ENCODE results near the gene ATP5F1B. TPM values are rescaled to one million over a fixed set of nuclear protein-coding genes. Genes with fewer than 3 reads are reported as not detected.

Gene ATP5F1B
- total and polyA plus RNA-seq, 9 of the 15 experiments (the other 6 are each of a cell fraction or from before 2014, with no cell fraction given): 908 to 3,125 (median 1,482) TPM

- TF ChIP-seq ARID3A (IDR thresholded peaks at IDR 0.05; ENCODE audit: borderline replicate concordance, low read depth, low read length): peak; percentile 98
- no peak; a peak in 1 of 4 replicates for TF ChIP-seq SIX5 (IDR thresholded peaks at IDR 0.05; ENCODE audit: borderline replicate concordance in 1 of 2, insufficient read depth in 1 of 2, low read depth in 1 of 2, low read length in 2 of 2)
- TF ChIP-seq ZBTB33 (CRISPR knock-in tag; IDR thresholded peaks at IDR 0.05): 0 out of 2 replicates have a peak, but pooled peaks have one; percentile 50
- TF ChIP-seq ZNF449 (CRISPR knock-in tag; IDR thresholded peaks at IDR 0.05): no peak
- peak; percentile 91 for TF ChIP-seq SMAD1 (IDR thresholded peaks at IDR 0.05; ENCODE audit: low read depth, low read length, partially characterized antibody)
- TF ChIP-seq CHD2 (IDR thresholded peaks at IDR 0.05; ENCODE audit: low read depth, low read length): peak; percentile 94
- TF ChIP-seq NKRF (IDR thresholded peaks at IDR 0.05; ENCODE audit: borderline replicate concordance): peak; percentile 64; the same call in 1 of the 2 replicates
- TF ChIP-seq GABPA (tag; conservative IDR thresholded peaks at IDR 0.05; ENCODE audit: low read depth): peak; percentile 95
- peak; percentile 42 for TF ChIP-seq NFIC (IDR thresholded peaks at IDR 0.05)
- no peak for TF ChIP-seq NFE2 (IDR thresholded peaks at IDR 0.05; ENCODE audit: low read depth)
- TF ChIP-seq RBBP5 (IDR thresholded peaks at IDR 0.05; ENCODE audit: borderline replicate concordance, insufficient read depth, low read length, poor library complexity, severe bottlenecking): peak; percentile 94
- 0 out of 2 replicates have a peak, but pooled peaks have one; percentile 22 for TF ChIP-seq SMAD3 (CRISPR knock-in tag; conservative IDR thresholded peaks at IDR 0.05)
- TF ChIP-seq NR2C1 (IDR thresholded peaks at IDR 0.05): peak; percentile 71; the same call in 1 of the 2 replicates
- TF ChIP-seq NR2C1 (tag; IDR thresholded peaks at IDR 0.05): peak; percentile 25; the same call in 1 of the 2 replicates
Observed at GRCh38 chr12:56645717-56646446, at the start of gene ATP5F1B (continued).
